Measurements from ENCODE around the gene HHLA2. TPM values are rescaled to one million over a fixed set of nuclear protein-coding genes. Genes with fewer than 3 reads are reported as not detected.
A peak's percentile ranks its signal among the peaks of the same experiment; 100 is the strongest.

HHLA2 gene
- polyA plus RNA-seq, 3 donors, result 0.13 TPM; not detected in 2

DNA sequence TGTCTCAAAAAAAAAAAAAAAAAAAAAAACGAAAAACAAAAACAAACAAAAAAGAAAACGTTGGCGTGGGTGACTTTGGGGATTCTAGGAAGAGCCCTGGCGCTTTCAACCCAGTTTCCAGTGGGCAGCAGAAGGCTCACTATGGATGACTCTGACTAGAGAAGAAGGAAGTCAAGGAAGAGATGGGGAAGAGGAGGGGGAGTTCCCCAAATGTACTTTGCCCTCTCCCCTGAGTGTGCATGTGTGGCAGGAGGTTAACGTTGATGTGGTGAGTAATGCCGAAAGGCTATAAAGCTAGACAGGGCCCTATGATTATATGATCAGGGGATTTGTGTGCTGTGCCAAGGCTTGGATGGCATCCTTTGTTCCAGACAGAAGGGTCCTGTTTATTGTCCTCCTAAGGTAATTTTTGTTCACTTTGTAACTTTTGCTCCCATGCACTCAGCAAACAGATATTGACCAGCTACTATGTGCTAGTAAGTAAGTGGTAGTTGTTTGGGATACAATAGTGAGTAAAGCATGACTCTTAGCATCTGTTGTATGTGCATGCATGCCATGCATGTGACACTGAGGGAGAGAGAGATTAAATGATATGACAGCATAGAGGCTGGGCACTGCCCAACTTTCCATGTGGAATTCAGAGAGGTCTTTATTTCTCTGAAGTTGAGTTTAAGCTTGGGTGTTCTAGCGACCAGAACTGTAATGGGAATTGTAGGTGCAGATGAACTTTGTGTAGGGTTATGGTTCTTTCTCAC lies 750 bp upstream of the HHLA2 start:
- peak; percentile 51 to 86 (median 60) for DNase-seq
- Histone ChIP-seq H4K20me1 (ENCODE audit: insufficient read depth, low read length) (no peaks in the 10 kb centered on the region), H3K9ac (ENCODE audit: insufficient read depth, low read length, poor library complexity, severe bottlenecking) (no peak overlapping the region), H2AFZ (ENCODE audit: insufficient read depth, low read depth, low read length, poor library complexity, severe bottlenecking) (no peak overlapping the region), H3K4me3 (replicated peaks in 1 of 3; ENCODE audit: low read depth in 2 of 3, low read length in 3 of 3) (no peak overlapping the region), H3K4me1 (ENCODE audit: control insufficient read depth in 1 of 2, insufficient read depth in 2 of 2, low read length in 2 of 2) (peaks cover 43 to 44% of the 10 kb centered on the region in 2 donors), H3K4me2 (replicated peaks; ENCODE audit: extremely low read depth, low read length, poor library complexity, severe bottlenecking) (no peak overlapping the region), H3K27ac (ENCODE audit: low read depth in 1 of 2, low read length in 2 of 2) (peak overlapping the region in 1 of 2 donors; percentile 39), H3K79me2 (ENCODE audit: insufficient read depth, low read length) (no peaks in the 10 kb centered on the region), H3K27me3 (ENCODE audit: control insufficient read depth in 2 of 2, insufficient read depth in 2 of 2, low read length in 2 of 2) (no peaks in the 10 kb centered on the region), H3K36me3 (replicated peaks in 1 of 2; ENCODE audit: control insufficient read depth in 1 of 2, insufficient read depth in 2 of 2, low read length in 2 of 2) (no peaks in the 10 kb centered on the region), H3K9me3 (replicated peaks in 1 of 2; ENCODE audit: control insufficient read depth in 1 of 2, insufficient read depth in 1 of 2, low read length in 2 of 2) (no peaks in the 10 kb centered on the region)
- Mint-ChIP-seq H3K4me1 (peaks cover 47% of the 10 kb centered on the region), H3K27ac (peak overlapping the region in 6 of 7 donors; percentile 12 to 94 (median 61)), H3K4me3 (no peak overlapping the region), H3K36me3 (no peaks in the 10 kb centered on the region), H3K27me3 (ENCODE audit: low read depth in 3 of 3) (peaks cover 0 to 3% (median 0%) of the 10 kb centered on the region in 3 donors), H3K9me3 (peaks cover 0 to 9% (median 3%) of the 10 kb centered on the region in 7 donors)
- 8% methylated on average over 2 of the region's 7 CpGs for WGBS (ENCODE audit: insufficient coverage)
- TF ChIP-seq CTCF (IDR thresholded peaks at IDR 0.05), result no peak
- intact Hi-C loops (cut with micrococcal nuclease), result no loop called here

DNA sequence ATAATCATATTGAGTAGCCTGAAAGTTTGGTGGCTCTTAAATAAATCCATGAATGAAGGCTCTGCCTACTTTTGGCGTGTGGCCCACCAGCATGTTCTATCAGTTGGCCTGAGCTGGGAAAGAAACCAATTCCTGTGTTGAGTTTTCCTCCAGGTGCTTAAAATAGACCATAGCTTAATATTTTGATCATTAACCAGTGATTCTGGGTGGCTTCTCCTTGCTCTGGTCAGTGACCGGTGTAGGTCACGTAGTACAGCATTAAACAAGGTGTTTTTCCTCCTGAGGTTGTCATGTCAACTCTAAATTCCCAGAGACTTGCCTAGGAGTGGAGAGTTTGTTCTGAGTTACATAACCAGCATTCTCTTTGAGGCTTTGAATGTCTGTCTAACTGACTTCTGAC lies 1.3 kb downstream of the HHLA2 start:
- Histone ChIP-seq H3K4me1 (ENCODE audit: control insufficient read depth in 1 of 2, insufficient read depth in 2 of 2, low read length in 2 of 2) (peaks cover 35 to 38% of the 10 kb centered on the region in 2 donors), H3K27ac (ENCODE audit: low read depth in 1 of 2, low read length in 2 of 2) (no peak overlapping the region), H4K20me1 (ENCODE audit: insufficient read depth, low read length) (no peaks in the 10 kb centered on the region), H3K4me3 (replicated peaks in 1 of 3; ENCODE audit: low read depth in 2 of 3, low read length in 3 of 3) (no peak overlapping the region), H3K27me3 (ENCODE audit: control insufficient read depth in 2 of 2, insufficient read depth in 2 of 2, low read length in 2 of 2) (no peaks in the 10 kb centered on the region), H2AFZ (ENCODE audit: insufficient read depth, low read depth, low read length, poor library complexity, severe bottlenecking) (no peak overlapping the region), H3K9ac (ENCODE audit: insufficient read depth, low read length, poor library complexity, severe bottlenecking) (no peak overlapping the region), H3K36me3 (replicated peaks in 1 of 2; ENCODE audit: control insufficient read depth in 1 of 2, insufficient read depth in 2 of 2, low read length in 2 of 2) (no peaks in the 10 kb centered on the region), H3K79me2 (ENCODE audit: insufficient read depth, low read length) (no peaks in the 10 kb centered on the region), H3K9me3 (replicated peaks in 1 of 2; ENCODE audit: control insufficient read depth in 1 of 2, insufficient read depth in 1 of 2, low read length in 2 of 2) (no peaks in the 10 kb centered on the region), H3K4me2 (replicated peaks; ENCODE audit: extremely low read depth, low read length, poor library complexity, severe bottlenecking) (no peak overlapping the region)
- H3K4me3 Mint-ChIP-seq, result no peak overlapping the region
- peaks cover 0 to 3% (median 0%) of the 10 kb centered on the region in 3 donors for H3K27me3 Mint-ChIP-seq (ENCODE audit: low read depth in 3 of 3)
- intact Hi-C loops (cut with micrococcal nuclease), result no loop called here
- peaks cover 45% of the 10 kb centered on the region for H3K4me1 Mint-ChIP-seq
- TF ChIP-seq CTCF (IDR thresholded peaks at IDR 0.05), result no peak
- 100% methylated on average over 1 of the region's 3 CpGs for WGBS (ENCODE audit: insufficient coverage)
- H3K9me3 Mint-ChIP-seq, result no peaks in the 10 kb centered on the region
- H3K36me3 Mint-ChIP-seq, result no peaks in the 10 kb centered on the region
- no peak overlapping the region for H3K27ac Mint-ChIP-seq
- no peak for DNase-seq
